ENCODE data around the gene CACNA1E.

Gene CACNA1E

DNA sequence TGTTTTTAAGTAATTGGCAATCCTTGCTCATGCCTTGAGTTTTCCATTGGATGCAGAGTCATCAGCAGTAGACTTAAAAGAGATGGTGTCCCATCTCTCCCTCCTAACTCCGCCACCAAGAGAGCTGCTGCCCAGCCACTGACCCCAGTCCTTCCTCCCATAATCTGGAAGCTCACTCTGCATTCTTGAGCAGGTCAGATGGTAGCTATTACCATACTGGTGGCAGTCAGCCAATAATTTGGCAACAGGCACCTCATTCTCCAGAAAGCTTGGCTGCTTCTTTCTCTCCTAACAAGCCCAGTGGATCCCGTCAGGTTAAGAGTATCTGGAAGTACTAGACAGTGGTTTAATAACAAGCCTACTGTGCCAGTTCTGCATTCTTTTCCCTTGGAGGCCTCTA, 306.1 kb downstream of the CACNA1E start:
- TF ChIP-seq FOXP2 (optimal IDR thresholded peaks at IDR 0.05; ENCODE audit: borderline replicate concordance, extremely low read depth, extremely low read length, insufficient read depth): no peak
- TF ChIP-seq, protein P1, sequence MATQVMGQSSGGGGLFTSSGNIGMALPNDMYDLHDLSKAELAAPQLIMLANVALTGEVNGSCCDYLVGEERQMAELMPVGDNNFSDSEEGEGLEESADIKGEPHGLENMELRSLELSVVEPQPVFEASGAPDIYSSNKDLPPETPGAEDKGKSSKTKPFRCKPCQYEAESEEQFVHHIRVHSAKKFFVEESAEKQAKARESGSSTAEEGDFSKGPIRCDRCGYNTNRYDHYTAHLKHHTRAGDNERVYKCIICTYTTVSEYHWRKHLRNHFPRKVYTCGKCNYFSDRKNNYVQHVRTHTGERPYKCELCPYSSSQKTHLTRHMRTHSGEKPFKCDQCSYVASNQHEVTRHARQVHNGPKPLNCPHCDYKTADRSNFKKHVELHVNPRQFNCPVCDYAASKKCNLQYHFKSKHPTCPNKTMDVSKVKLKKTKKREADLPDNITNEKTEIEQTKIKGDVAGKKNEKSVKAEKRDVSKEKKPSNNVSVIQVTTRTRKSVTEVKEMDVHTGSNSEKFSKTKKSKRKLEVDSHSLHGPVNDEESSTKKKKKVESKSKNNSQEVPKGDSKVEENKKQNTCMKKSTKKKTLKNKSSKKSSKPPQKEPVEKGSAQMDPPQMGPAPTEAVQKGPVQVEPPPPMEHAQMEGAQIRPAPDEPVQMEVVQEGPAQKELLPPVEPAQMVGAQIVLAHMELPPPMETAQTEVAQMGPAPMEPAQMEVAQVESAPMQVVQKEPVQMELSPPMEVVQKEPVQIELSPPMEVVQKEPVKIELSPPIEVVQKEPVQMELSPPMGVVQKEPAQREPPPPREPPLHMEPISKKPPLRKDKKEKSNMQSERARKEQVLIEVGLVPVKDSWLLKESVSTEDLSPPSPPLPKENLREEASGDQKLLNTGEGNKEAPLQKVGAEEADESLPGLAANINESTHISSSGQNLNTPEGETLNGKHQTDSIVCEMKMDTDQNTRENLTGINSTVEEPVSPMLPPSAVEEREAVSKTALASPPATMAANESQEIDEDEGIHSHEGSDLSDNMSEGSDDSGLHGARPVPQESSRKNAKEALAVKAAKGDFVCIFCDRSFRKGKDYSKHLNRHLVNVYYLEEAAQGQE (IDR thresholded peaks at IDR 0.05; ENCODE audit: insufficient read depth in 1 of 2, low read depth in 2 of 2, low read length in 2 of 2): no peak
- no peak for TF ChIP-seq TAF1 (IDR thresholded peaks at IDR 0.05; ENCODE audit: borderline replicate concordance, insufficient read depth, low read length)
- TF ChIP-seq SIN3A (IDR thresholded peaks at IDR 0.05; ENCODE audit: borderline replicate concordance, insufficient read depth, low read length): no peak
- no peak for TF ChIP-seq POLR2AphosphoS5 (IDR thresholded peaks at IDR 0.05; ENCODE audit: low read depth, low read length)

DNA sequence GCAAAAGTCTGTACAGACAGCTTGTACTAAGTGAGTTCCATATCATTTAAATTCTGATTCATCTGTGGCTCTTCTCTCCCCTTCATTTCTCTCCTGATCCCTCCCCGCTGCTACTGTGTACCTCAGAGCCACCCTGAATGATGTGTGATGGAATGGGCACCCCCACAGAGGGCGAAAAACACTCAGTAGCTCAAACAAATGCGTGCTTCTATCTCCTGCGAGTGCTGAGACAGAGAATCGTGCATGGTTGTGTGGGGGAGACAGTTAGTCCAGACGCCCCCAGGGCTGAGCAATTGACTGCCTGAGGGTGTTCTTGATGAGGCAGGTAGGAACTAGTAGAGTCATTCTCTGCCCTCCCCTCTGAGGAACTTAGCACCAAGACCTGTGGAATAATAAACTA, 308.4 kb downstream of the CACNA1E start:
- TF ChIP-seq TAF1 (IDR thresholded peaks at IDR 0.05; ENCODE audit: borderline replicate concordance, insufficient read depth, low read length): no peak
- TF ChIP-seq FOXP2 (optimal IDR thresholded peaks at IDR 0.05; ENCODE audit: borderline replicate concordance, extremely low read depth, extremely low read length, insufficient read depth): no peak
- TF ChIP-seq POLR2AphosphoS5 (IDR thresholded peaks at IDR 0.05; ENCODE audit: low read depth, low read length): no peak
- TF ChIP-seq, protein P1 (IDR thresholded peaks at IDR 0.05; ENCODE audit: insufficient read depth in 1 of 2, low read depth in 2 of 2, low read length in 2 of 2): no peak
- no peak for TF ChIP-seq SIN3A (IDR thresholded peaks at IDR 0.05; ENCODE audit: borderline replicate concordance, insufficient read depth, low read length)

DNA sequence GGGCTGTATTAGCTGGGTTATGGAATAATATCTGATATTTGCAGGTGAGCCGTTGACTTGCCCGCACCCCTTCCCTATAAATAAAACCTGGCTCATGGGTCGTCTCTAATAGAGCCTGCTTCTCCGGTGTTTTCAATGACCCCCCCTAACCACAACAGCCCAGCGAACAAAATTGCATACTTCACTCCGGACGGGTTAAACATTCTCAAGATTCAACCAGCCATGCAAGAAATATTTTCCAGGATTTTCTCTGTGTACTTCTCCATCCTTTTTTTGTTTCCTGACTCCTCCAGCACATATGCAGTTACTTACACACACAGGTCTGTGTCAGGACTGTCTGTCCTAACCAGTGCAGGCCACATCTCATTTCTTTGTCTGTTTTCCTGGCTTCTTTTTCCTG, 310.5 kb downstream of the CACNA1E start:
- TF ChIP-seq POLR2AphosphoS5 (IDR thresholded peaks at IDR 0.05; ENCODE audit: low read depth, low read length): no peak
- no peak for TF ChIP-seq SIN3A (IDR thresholded peaks at IDR 0.05; ENCODE audit: borderline replicate concordance, insufficient read depth, low read length)
- no peak for TF ChIP-seq FOXP2 (optimal IDR thresholded peaks at IDR 0.05; ENCODE audit: borderline replicate concordance, extremely low read depth, extremely low read length, insufficient read depth)
- TF ChIP-seq, protein P1 (IDR thresholded peaks at IDR 0.05; ENCODE audit: insufficient read depth in 1 of 2, low read depth in 2 of 2, low read length in 2 of 2): no peak
- no peak for TF ChIP-seq TAF1 (IDR thresholded peaks at IDR 0.05; ENCODE audit: borderline replicate concordance, insufficient read depth, low read length)

DNA sequence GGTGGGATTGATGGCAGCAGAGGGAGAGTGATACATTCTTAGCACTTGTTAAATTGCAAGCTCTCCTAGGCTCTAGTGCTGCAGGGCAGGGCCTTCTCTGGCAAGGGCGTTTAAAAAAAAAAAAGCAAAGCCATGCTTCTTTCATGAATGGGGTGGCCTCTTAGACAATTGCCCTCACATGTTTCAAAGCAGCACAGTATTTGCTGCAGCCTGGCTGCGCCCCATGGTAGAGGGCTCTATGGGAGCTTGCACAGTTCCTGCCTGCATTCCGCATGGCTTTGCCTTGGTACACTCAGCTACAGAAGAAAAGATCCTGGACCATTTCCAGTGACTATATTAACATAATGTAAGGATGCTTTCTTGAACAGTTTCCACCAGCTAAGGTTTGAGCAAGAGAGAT, 311.0 kb downstream of the CACNA1E start:
- TF ChIP-seq FOXP2 (optimal IDR thresholded peaks at IDR 0.05; ENCODE audit: borderline replicate concordance, extremely low read depth, extremely low read length, insufficient read depth): no peak
- TF ChIP-seq, protein P1 (IDR thresholded peaks at IDR 0.05; ENCODE audit: insufficient read depth in 1 of 2, low read depth in 2 of 2, low read length in 2 of 2): no peak
- TF ChIP-seq SIN3A (IDR thresholded peaks at IDR 0.05; ENCODE audit: borderline replicate concordance, insufficient read depth, low read length): no peak
- TF ChIP-seq TAF1 (IDR thresholded peaks at IDR 0.05; ENCODE audit: borderline replicate concordance, insufficient read depth, low read length): no peak
- TF ChIP-seq POLR2AphosphoS5 (IDR thresholded peaks at IDR 0.05; ENCODE audit: low read depth, low read length): no peak

Data from PFSK-1 (cell line).